ENCODE data around the gene GPR132. TPM values are rescaled to one million over a fixed set of nuclear protein-coding genes. Genes with fewer than 3 reads are reported as not detected.
"Not testable (repeated sequence)": the region's sequence is repeated elsewhere in the genome, so short reads cannot be mapped to it uniquely, and the experiment has no call there.

Gene GPR132
- total RNA-seq, 1 donor from 2014 or later, result 9.1 TPM

DNA sequence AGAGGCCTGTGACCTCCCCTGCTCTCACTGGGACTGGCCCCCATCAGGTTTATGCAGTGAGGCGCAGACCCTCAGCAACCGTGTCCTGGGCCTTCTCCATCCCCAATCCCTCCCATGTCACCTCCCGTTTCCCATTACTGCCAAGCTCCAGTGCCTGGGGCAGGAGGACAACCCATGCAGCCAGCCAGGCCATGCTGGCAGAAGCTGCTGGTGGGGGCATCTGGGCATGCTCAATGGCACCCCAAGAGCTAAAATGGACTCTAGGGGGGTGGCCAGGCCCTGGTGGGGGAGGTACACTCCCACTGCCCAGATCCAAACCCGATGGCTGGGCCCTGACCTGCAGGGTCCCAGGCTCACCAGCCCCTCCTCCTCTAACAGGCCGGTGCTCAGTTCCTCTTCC lies 20.5 kb upstream of the GPR132 start:
- Histone ChIP-seq H3K9me3 (no peaks in the 10 kb centered on the region), H3K4me1 (peaks cover 27% of the 10 kb centered on the region), H3K4me3 (no peak overlapping the region), H3K27ac (no peak overlapping the region), H3K36me3 (no peaks in the 10 kb centered on the region), H3K27me3 (no peaks in the 10 kb centered on the region)
- DNase-seq (ENCODE audit: extremely low spot score in 2 of 2), result peak in 1 of 2 donors; percentile 87
- TF ChIP-seq POLR2A (IDR thresholded peaks at IDR 0.05) (no peak), POLR2AphosphoS5 (IDR thresholded peaks at IDR 0.05; ENCODE audit: insufficient read depth in 1 of 2, low read depth in 1 of 2) (no peak)
- TF ChIP-seq, protein P1, sequence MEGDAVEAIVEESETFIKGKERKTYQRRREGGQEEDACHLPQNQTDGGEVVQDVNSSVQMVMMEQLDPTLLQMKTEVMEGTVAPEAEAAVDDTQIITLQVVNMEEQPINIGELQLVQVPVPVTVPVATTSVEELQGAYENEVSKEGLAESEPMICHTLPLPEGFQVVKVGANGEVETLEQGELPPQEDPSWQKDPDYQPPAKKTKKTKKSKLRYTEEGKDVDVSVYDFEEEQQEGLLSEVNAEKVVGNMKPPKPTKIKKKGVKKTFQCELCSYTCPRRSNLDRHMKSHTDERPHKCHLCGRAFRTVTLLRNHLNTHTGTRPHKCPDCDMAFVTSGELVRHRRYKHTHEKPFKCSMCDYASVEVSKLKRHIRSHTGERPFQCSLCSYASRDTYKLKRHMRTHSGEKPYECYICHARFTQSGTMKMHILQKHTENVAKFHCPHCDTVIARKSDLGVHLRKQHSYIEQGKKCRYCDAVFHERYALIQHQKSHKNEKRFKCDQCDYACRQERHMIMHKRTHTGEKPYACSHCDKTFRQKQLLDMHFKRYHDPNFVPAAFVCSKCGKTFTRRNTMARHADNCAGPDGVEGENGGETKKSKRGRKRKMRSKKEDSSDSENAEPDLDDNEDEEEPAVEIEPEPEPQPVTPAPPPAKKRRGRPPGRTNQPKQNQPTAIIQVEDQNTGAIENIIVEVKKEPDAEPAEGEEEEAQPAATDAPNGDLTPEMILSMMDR (IDR thresholded peaks at IDR 0.05), result no peak
- intact Hi-C loops (cut with DNase I), result loop anchor here (5.0 kb wide), 1 partner anchor 397 kb away; no protein-coding TSS in a partner anchor

DNA sequence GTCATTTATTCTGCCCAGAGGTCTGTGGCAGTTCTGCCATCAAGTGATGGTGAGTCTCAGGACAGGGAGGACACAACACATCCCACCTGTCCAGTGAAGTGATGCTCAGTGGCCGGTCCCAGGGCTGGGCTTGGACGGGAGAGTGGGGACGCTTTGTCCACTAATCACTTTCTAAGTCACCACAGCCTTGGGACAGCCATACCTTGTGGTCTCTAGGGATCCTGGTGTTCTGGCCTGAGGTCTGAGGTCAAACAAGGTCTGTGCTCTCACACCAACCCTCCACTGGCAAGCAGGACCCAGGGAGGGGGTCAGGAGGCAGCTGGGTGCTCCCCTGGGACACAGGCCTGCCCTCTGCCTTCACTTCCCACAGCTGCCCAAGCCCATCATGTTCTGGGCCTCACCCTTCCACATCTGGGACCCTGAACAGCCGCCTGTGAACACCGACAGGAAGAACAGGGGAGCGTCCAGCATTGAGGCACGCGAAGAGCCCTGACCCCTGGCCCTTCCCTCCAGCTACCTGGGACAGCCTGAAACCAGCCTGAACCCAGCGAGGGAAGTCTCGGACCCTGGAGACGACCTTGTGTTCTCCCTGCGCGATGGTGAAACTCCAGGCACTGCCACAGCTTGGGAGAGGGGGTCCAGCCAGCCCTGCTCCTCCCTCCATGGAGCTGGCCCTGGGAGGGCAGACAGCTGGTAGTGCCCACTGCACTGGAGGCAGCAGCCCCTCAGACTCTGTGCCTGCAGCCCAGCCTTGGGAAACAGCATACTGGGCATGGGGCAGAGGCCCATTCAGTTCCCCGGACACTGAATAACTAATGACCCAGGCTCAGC lies 19.7 kb upstream of the GPR132 start:
- TF ChIP-seq, protein P1 (IDR thresholded peaks at IDR 0.05), result no peak
- TF ChIP-seq POLR2AphosphoS5 (IDR thresholded peaks at IDR 0.05; ENCODE audit: insufficient read depth in 1 of 2, low read depth in 1 of 2) (no peak), POLR2A (IDR thresholded peaks at IDR 0.05) (no peak)
- intact Hi-C loops (cut with DNase I), result loop anchor here (5.0 kb wide), 1 partner anchor 397 kb away; no protein-coding TSS in a partner anchor
- H3K9me3 ChIP-seq, result no peaks in the 10 kb centered on the region
- no peaks in the 10 kb centered on the region for H3K36me3 ChIP-seq
- H3K4me1 ChIP-seq, result peaks cover 25% of the 10 kb centered on the region
- no peaks in the 10 kb centered on the region for H3K27me3 ChIP-seq
- no peak overlapping the region for H3K4me3 ChIP-seq
- no peak for DNase-seq (ENCODE audit: extremely low spot score in 2 of 2)
- H3K27ac ChIP-seq, result no peak overlapping the region

DNA sequence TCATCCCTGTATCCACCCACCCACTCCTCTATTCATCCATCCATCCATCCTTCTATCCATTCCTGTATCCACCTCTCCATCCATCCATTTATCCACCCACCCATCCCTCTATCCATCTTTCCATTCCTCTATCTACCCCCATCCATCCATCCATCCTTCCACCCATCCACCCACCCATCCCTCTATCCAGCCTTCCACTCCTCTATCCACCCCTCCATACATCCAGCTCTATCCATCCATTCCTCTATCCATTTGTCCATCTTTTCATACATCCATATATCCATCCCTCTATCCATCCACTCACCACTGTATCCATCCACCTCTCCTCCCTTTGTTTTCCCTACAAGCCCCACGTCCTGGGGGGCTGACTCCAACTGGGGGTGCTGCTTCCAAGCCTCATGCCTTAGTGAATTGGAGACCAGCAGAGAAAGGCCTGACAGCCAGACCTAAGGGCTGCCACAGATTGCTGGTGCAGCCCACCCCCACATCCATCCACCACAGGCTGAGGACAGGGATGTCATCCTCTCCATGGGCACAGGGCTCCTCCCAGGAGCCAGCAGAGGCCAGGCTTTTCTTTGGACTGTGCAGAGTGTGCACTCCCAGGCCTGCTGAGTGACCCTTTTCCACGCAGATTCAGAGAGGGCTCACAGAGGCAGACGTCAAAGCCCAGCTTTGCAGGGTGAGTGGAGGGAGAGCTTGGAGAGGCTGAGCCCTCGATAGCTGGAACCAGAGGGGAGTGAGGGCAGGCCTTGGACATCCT lies 18.9 kb upstream of the GPR132 start:
- Histone ChIP-seq H3K9me3 (no peaks in the 10 kb centered on the region), H3K4me1 (peaks cover 20% of the 10 kb centered on the region), H3K27me3 (no peaks in the 10 kb centered on the region), H3K27ac (no peak overlapping the region), H3K36me3 (no peaks in the 10 kb centered on the region), H3K4me3 (no peak overlapping the region)
- intact Hi-C loops (cut with DNase I), result no loop called here
- DNase-seq (ENCODE audit: extremely low spot score in 2 of 2), result no peak
- TF ChIP-seq, protein P1 (IDR thresholded peaks at IDR 0.05), result no peak
- TF ChIP-seq POLR2A (IDR thresholded peaks at IDR 0.05) (no peak), POLR2AphosphoS5 (IDR thresholded peaks at IDR 0.05; ENCODE audit: insufficient read depth in 1 of 2, low read depth in 1 of 2) (no peak)

DNA sequence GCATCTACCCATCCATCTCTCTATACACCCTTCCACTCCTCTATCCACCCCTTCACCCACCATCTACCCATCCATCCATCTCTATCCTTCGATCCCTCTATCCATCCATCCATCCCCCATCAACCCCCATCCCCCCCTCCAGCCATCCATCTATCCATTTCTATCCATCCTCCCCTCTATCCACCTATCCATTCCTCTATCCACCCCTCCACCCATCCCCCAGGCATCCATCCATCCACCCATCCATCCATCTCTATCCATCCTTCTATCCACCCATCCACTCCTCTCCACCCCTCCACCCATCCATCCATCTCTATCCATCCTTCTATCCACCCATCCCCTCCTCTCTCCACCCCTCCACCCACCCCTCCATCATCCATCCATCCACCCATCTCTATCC lies 17.5 kb upstream of the GPR132 start:
- no peak overlapping the region for H3K4me3 ChIP-seq
- intact Hi-C loops (cut with DNase I), result no loop called here
- H3K27me3 ChIP-seq, result no peaks in the 10 kb centered on the region
- TF ChIP-seq POLR2A (IDR thresholded peaks at IDR 0.05), result no peak
- TF ChIP-seq, protein P1 (IDR thresholded peaks at IDR 0.05), result no peak
- TF ChIP-seq POLR2AphosphoS5 (IDR thresholded peaks at IDR 0.05; ENCODE audit: insufficient read depth in 1 of 2, low read depth in 1 of 2), result no peak
- no peak for DNase-seq (ENCODE audit: extremely low spot score in 2 of 2)
- H3K27ac ChIP-seq, result no peak overlapping the region
- H3K4me1 ChIP-seq, result peaks cover 6% of the 10 kb centered on the region
- no peaks in the 10 kb centered on the region for H3K36me3 ChIP-seq
- no peaks in the 10 kb centered on the region for H3K9me3 ChIP-seq

DNA sequence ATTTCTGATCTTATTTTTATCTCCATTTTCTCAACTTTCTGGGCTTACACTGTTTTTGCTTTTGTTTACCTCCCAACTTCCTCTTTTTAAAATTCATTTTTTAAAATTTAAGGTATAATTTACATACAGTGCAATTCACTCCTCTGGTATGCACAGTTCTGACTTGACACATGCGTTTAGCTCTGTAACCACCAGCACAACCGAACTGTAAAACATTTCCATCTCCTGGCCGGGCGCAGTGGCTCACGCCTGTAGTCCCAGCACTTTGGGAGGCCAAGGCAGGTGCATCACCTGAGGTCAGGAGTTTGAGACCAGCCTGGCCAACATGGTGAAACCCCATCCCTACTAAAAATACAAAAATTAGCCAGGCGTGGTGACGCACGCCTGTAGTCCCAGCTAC lies 16.2 kb upstream of the GPR132 start:
- peaks cover 10% of the 10 kb centered on the region for H3K4me1 ChIP-seq
- H3K27me3 ChIP-seq; intact Hi-C loops (cut with DNase I); DNase-seq (ENCODE audit: extremely low spot score in 2 of 2); H3K27ac ChIP-seq; H3K36me3 ChIP-seq; H3K4me3 ChIP-seq; H3K9me3 ChIP-seq: not testable (repeated sequence)

All from vagina (tissue), 2 donors.